Liver (tissue), 3 donors: ENCODE data around the gene HDAC6.

ENCODE experiments used
- FOXA1 ChIP-seq: IDR thresholded peaks from 2 replicates; pipeline ENCODE4 v1.6.1; 2016; ENCODE audit warnings: antibody characterized with exemption
- FOXA2 ChIP-seq: IDR thresholded peaks from 2 replicates; pipeline ENCODE4 v1.6.1; 2016; ENCODE audit warnings: antibody characterized with exemption
- HNF4A ChIP-seq, 2 donors: conservative IDR thresholded peaks; 2 replicates each; pipeline ENCODE4 v1.6.1; 2016; ENCODE audit warnings: antibody characterized with exemption in 2 of 2, mild to moderate bottlenecking in 2 of 2
- REST ChIP-seq: IDR thresholded peaks from 2 replicates; pipeline ENCODE4 v1.6.1; 2016; ENCODE audit warnings: antibody characterized with exemption, mild to moderate bottlenecking
- TAF1 ChIP-seq: conservative IDR thresholded peaks from 2 replicates; pipeline ENCODE4 v1.6.1; 2016; ENCODE audit warnings: antibody characterized with exemption, mild to moderate bottlenecking
- TF ChIP-seq, protein P1 (sequence below): fragments of 150-350 bp; IDR thresholded peaks from 2 replicates; pipeline ENCODE4 v1.5.1; 2017; ENCODE audit warnings: improper control_type of control experiment, low read depth, low read length; ENCODE audit not compliant: missing input control
- TF ChIP-seq, protein P2 (sequence below): IDR thresholded peaks from 2 replicates; pipeline ENCODE4 v1.6.1; 2016; ENCODE audit warnings: antibody characterized with exemption
- TF ChIP-seq, protein P3 (sequence below): IDR thresholded peaks from 2 replicates; pipeline ENCODE4 v1.6.1; 2016; ENCODE audit warnings: antibody characterized with exemption
- donor health status: healthy.
- donor health status: healthy.

DNA sequence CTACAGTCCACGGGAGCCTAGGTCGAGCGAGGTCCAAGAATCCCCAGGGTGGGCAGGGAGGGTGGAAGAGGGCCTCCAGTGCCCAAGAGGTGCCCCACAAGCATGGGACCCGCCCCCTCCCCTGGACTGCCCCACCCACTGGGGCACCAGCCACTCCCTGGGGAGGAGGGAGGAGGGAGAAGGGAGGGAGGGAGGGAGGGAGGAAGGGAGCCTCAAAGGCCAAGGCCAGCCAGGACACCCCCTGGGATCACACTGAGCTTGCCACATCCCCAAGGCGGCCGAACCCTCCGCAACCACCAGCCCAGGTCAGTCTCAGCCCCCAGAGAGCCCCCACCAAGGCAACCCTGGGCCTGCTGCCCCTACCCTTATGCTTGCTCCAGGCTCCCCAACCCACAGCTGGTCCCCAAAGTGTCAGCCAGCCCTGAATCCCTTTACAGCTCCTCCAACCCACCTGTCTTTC, 15.5 kb upstream of the HDAC6 start, which contains the start of gene GATA1:
- TF ChIP-seq, protein P1, sequence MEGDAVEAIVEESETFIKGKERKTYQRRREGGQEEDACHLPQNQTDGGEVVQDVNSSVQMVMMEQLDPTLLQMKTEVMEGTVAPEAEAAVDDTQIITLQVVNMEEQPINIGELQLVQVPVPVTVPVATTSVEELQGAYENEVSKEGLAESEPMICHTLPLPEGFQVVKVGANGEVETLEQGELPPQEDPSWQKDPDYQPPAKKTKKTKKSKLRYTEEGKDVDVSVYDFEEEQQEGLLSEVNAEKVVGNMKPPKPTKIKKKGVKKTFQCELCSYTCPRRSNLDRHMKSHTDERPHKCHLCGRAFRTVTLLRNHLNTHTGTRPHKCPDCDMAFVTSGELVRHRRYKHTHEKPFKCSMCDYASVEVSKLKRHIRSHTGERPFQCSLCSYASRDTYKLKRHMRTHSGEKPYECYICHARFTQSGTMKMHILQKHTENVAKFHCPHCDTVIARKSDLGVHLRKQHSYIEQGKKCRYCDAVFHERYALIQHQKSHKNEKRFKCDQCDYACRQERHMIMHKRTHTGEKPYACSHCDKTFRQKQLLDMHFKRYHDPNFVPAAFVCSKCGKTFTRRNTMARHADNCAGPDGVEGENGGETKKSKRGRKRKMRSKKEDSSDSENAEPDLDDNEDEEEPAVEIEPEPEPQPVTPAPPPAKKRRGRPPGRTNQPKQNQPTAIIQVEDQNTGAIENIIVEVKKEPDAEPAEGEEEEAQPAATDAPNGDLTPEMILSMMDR: no peak
- TF ChIP-seq, protein P2, sequence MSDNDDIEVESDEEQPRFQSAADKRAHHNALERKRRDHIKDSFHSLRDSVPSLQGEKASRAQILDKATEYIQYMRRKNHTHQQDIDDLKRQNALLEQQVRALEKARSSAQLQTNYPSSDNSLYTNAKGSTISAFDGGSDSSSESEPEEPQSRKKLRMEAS: no peak
- TF ChIP-seq FOXA2 (no peak), FOXA1 (no peak), REST (no peak), TAF1 (no peak), HNF4A (conservative IDR thresholded peaks at IDR 0.05) (no peak)
- TF ChIP-seq, protein P3, sequence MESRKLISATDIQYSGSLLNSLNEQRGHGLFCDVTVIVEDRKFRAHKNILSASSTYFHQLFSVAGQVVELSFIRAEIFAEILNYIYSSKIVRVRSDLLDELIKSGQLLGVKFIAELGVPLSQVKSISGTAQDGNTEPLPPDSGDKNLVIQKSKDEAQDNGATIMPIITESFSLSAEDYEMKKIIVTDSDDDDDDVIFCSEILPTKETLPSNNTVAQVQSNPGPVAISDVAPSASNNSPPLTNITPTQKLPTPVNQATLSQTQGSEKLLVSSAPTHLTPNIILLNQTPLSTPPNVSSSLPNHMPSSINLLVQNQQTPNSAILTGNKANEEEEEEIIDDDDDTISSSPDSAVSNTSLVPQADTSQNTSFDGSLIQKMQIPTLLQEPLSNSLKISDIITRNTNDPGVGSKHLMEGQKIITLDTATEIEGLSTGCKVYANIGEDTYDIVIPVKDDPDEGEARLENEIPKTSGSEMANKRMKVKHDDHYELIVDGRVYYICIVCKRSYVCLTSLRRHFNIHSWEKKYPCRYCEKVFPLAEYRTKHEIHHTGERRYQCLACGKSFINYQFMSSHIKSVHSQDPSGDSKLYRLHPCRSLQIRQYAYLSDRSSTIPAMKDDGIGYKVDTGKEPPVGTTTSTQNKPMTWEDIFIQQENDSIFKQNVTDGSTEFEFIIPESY: no peak
